Measurements from ENCODE around the gene MAP3K5.

DNA sequence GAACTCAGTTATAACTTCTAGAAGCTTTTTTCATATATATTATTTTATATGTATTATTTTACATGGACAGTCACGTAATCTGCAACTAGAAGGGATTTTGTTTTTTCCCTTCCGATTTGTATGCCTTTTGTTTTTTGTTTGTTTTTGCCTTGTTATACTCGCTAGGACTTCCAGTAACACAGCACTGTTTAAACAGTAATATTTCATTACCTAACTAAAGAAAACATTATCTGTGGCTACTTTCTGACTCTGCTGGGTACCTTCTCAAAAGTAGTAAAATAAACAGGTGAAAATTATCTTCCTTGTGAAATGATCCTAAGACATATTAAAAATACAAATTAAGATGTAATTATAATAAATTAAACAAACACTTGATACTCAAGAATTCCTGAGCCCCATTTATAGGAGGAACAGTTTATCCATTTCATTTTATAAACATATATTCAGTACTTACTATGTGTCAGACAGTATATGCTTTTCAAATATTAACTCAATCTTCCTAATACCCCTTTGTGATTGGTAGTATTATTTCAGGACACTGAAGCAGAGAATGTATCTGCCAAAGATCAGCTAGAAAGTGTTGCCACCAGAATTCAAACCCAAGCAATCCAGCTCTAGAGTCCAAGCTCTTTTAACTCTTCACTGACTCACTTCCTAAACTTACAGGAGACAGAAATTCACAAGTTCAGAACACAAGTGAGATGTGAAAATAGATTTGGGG lies 65.3 kb downstream of the MAP3K5 start:
- TF ChIP-seq EP300 (IDR thresholded peaks at IDR 0.05) (no peak), POLR2A (IDR thresholded peaks at IDR 0.05) (no peak)
